GM12865 (cell line): Measurements from ENCODE around the gene GDF10.
A peak's percentile ranks its signal among the peaks of the same experiment; 100 is the strongest.

Experiments
- DNase-seq: peaks from one replicate; pipeline ENCODE4 v3.0.0; 2010; ENCODE audit warnings: low read depth
- H3K4me3 ChIP-seq: 2 replicates; pipeline ENCODE4 v1.5.1; 2011; ENCODE audit warnings: mild to moderate bottlenecking, low read depth, low read length, control low read depth
- TF ChIP-seq, protein P1 (sequence below): IDR thresholded peaks from 2 replicates; pipeline ENCODE4 v1.5.1; 2011; ENCODE audit warnings: low read length, control low read depth, low read depth, inconsistent platforms; ENCODE audit not compliant: insufficient read depth; ENCODE audit errors: missing control alignments

Gene GDF10

DNA sequence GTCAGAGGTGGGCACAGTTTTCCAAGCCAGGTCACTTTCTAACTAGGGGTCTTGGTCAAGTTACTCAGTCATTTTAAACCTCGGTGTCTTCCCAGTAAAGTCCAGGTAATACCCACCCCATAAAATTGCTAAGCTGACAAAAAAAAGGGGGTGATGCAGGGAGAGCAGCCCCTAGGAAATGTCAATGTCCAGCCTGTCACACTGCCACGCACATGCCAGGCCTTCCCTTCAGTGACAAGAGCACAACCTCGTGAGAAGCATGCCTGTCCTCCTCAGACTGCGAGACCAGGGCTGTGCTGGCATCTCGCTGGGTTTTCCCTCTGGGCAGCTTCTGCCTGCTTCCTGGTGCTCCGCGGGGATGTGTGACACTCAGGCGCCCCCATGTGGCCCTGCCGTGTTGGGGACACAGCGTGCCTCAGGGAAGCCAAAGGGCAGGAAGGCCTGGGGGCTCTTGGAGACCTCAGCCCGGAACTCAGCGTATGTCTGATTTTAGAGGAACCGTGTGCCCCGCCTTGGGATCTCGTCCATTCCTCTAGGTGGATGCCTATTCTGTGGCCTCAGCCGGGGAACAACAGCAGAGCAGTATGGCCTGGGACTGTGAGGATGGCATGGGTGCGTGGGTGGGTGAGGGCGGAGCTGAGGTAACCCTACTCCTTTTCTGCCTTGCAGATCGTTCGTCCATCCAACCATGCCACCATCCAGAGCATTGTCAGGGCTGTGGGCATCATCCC, 12.1 kb downstream of the GDF10 start:
- TF ChIP-seq, protein P1, sequence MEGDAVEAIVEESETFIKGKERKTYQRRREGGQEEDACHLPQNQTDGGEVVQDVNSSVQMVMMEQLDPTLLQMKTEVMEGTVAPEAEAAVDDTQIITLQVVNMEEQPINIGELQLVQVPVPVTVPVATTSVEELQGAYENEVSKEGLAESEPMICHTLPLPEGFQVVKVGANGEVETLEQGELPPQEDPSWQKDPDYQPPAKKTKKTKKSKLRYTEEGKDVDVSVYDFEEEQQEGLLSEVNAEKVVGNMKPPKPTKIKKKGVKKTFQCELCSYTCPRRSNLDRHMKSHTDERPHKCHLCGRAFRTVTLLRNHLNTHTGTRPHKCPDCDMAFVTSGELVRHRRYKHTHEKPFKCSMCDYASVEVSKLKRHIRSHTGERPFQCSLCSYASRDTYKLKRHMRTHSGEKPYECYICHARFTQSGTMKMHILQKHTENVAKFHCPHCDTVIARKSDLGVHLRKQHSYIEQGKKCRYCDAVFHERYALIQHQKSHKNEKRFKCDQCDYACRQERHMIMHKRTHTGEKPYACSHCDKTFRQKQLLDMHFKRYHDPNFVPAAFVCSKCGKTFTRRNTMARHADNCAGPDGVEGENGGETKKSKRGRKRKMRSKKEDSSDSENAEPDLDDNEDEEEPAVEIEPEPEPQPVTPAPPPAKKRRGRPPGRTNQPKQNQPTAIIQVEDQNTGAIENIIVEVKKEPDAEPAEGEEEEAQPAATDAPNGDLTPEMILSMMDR: peak; percentile 94
- peak; percentile 71 for DNase-seq
- no peak overlapping the region for H3K4me3 ChIP-seq

DNA sequence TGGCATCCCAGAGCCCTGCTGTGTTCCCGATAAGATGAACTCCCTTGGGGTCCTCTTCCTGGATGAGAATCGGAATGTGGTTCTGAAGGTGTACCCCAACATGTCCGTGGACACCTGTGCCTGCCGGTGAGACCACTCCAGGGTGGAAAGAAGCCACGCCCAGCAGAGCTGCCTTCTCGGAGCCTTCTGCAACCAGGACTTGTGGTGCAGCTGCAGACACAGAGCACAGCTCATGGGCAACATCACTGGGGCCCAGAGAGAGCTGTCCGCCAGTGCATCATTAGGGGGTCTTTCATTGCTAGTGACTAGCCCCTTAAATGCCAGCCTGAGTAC, 12.6 kb downstream of the GDF10 start:
- TF ChIP-seq, protein P1: no peak
- no peak overlapping the region for H3K4me3 ChIP-seq
- DNase-seq: no peak

DNA sequence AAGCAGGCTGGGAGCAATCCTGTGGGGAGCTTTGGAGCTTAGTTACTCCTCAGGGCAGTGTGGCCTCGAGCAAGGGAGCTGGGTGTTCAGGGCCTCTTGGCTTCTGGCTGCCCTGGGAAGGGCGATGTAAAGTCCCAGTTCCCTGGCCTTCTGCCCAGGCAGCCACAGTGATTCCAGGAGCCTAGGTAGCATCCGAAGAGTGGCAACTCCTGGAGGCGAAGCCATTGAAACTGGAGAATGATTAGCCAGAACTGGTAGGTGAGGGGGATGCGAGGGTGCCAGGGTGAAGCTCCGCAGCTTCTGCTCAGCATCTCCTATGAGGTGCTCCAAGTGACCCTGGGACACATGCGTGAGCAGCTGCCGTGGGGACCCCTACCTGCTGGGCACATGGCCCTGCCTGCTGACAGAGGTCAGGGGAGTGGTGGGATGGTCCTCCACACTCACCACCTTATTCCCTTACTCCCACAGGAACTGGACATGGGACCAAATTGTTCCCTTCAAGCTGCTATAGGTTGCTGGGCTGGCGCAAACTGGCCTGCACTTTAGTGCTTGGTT, 14.5 kb downstream of the GDF10 start:
- H3K4me3 ChIP-seq: no peak overlapping the region
- no peak for DNase-seq
- TF ChIP-seq, protein P1: no peak

DNA sequence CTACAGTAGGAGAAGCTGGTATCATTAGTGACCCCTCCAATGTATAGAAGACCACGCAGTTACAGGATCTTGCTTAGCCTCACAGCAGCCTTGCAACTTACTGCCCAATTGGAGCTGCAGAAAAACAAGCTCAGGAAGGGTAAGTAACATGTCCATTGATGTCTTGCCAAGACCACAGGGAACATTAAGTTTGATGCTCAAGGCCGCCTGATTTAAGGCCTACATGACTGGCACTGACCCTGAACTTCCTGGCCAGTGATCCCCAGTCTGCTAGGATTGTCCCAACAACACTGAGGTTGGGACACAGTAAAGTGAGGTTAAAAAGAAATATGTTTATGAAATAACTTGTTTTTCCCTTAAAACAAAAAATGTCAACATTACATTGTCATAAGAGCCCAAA, 15.4 kb downstream of the GDF10 start:
- H3K4me3 ChIP-seq: no peak overlapping the region
- no peak for DNase-seq
- TF ChIP-seq, protein P1: no peak

DNA sequence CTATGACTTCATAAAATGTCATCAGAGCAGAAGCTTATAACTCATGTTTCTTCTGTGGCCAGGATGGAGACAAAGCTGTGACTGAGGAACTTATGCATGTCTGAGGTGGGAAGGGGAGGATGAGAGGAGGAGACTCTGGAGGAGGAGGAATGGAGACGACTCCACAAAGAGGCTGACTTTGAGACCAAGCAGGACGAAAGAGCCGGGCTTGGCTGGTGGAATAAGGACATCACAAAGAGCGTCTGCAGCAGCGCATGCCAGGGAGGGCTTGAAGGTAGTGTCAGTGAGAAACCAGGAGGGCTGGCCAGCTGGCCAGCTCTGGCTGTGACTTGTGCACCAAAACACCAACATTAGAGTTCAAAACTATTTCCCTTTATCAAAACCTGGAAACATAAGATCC, 16.1 kb downstream of the GDF10 start:
- no peak overlapping the region for H3K4me3 ChIP-seq
- TF ChIP-seq, protein P1: no peak
- no peak for DNase-seq

DNA sequence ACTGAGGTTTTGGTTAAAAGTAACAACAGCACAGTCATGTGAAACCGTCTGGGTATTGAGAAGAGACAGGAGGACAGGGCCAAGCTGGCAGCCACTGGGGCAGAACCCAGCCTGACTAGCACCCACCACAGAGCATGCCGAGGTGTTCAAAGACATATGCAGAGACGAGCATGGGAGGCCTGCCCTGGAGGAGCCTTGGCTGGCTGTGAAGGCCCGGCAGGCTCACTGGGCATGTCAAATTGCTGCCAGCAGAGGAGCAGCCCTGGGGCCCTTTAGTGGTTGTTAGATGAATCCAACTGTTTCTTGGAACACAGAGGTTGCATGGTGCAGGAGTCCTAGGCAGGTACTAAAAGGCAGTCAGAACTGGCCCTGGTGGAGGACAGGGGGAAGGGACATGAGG, 17.3 kb downstream of the GDF10 start:
- TF ChIP-seq, protein P1: no peak

DNA sequence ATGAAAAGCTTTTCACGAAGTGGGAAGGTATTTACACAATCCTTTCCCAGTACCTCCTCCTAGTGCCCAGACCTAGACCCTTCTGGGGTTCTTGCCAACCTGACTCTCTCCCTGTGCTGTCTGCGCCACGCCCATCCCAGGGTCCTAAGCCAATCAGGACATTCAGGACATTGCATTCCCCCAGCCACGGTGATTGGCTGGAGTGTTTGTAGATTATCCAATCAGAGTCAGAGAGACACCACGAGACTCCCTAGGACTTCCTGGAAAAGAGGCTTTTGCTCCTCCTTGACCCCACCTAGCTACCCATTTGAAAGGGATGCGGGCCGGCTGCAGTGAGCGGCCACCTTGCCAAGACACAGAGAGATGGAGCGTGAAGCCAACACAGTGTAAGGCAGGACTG, 18.7 kb downstream of the GDF10 start:
- TF ChIP-seq, protein P1: no peak
- H3K4me3 ChIP-seq: no peak overlapping the region
- peak; percentile 6 for DNase-seq

More for the DNA sequence above, 17.3 kb downstream of the GDF10 start:
- H3K4me3 ChIP-seq: no peak overlapping the region
- DNase-seq: no peak
